ENCODE data around the gene TBC1D25. TPM values are rescaled to one million over a fixed set of nuclear protein-coding genes. Genes with fewer than 3 reads are reported as not detected.

Gene TBC1D25
- total RNA-seq, 2 donors from 2014 or later: 5.4 to 5.9 TPM

GRCh38 chrX:48504261-48504660 lies 35.3 kb upstream of the TBC1D25 start:
- WGBS, 2 donors: 54 to 69% methylated on average over 5 to 6 of the region's 7 CpGs
- ATAC-seq (no peak), DNase-seq (no peak)
- Histone ChIP-seq H3K4me1 (peaks cover 7% of the 10 kb centered on the region), H3K27me3 (no peaks in the 10 kb centered on the region), H3K36me3 (replicated peaks in 1 of 2; ENCODE audit: insufficient read depth in 1 of 2, low read depth in 2 of 2) (no peaks in the 10 kb centered on the region), H3K4me3 (no peak overlapping the region), H3K27ac (no peak overlapping the region), H3K9me3 (no peaks in the 10 kb centered on the region)
- TF ChIP-seq POLR2A (IDR thresholded peaks at IDR 0.05) (no peak), CTCF (IDR thresholded peaks at IDR 0.05) (no peak)
- intact Hi-C loops (cut with DNase I): no loop called here

GRCh38 chrX:48505481-48505880 lies 34.0 kb upstream of the TBC1D25 start:
- intact Hi-C loops (cut with DNase I): no loop called here
- 43 to 56% methylated on average over 5 of the region's 5 CpGs for WGBS, 2 donors
- Histone ChIP-seq H3K4me3 (no peak overlapping the region), H3K9me3 (no peaks in the 10 kb centered on the region), H3K36me3 (replicated peaks in 1 of 2; ENCODE audit: insufficient read depth in 1 of 2, low read depth in 2 of 2) (no peaks in the 10 kb centered on the region), H3K27ac (peak overlapping the region in 1 of 4 donors; percentile 21), H3K27me3 (no peaks in the 10 kb centered on the region), H3K4me1 (peaks cover 12% of the 10 kb centered on the region)
- DNase-seq: peak in 1 of 4 donors; percentile 20
- TF ChIP-seq POLR2A (IDR thresholded peaks at IDR 0.05) (no peak), CTCF (IDR thresholded peaks at IDR 0.05) (no peak)
- no peak for ATAC-seq

DNA sequence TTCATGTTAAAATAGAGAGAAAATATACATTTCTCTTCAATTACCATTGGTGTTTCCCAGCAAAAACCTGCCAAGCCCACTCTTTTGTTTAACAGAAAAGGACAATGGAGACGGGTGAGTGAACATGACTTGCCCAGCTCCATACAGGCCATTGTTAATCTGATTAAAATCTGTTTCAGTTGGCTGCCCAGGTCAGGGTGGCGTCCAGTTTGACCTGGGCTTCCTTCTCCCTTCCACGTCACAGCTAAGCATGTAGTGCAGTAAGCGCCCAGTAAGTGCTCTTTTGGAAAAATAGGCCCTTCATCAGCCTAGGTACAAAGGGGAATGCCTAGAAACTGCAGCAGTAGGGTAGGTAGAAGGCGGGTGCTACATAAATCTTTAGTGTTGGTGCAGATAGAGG lies 32.3 kb upstream of the TBC1D25 start:
- H3K36me3 ChIP-seq (replicated peaks in 1 of 2; ENCODE audit: insufficient read depth in 1 of 2, low read depth in 2 of 2): no peaks in the 10 kb centered on the region
- ATAC-seq (no peak), DNase-seq (no peak)
- H3K9me3 ChIP-seq: no peaks in the 10 kb centered on the region
- no peak for TF ChIP-seq CTCF (IDR thresholded peaks at IDR 0.05)
- no peak for TF ChIP-seq POLR2A (IDR thresholded peaks at IDR 0.05)
- H3K4me1 ChIP-seq: peaks cover 12% of the 10 kb centered on the region
- no peak overlapping the region for H3K4me3 ChIP-seq
- intact Hi-C loops (cut with DNase I): no loop called here
- 83 to 88% methylated on average over 5 of the region's 5 CpGs for WGBS, 2 donors
- no peak overlapping the region for H3K27ac ChIP-seq
- no peaks in the 10 kb centered on the region for H3K27me3 ChIP-seq

DNA sequence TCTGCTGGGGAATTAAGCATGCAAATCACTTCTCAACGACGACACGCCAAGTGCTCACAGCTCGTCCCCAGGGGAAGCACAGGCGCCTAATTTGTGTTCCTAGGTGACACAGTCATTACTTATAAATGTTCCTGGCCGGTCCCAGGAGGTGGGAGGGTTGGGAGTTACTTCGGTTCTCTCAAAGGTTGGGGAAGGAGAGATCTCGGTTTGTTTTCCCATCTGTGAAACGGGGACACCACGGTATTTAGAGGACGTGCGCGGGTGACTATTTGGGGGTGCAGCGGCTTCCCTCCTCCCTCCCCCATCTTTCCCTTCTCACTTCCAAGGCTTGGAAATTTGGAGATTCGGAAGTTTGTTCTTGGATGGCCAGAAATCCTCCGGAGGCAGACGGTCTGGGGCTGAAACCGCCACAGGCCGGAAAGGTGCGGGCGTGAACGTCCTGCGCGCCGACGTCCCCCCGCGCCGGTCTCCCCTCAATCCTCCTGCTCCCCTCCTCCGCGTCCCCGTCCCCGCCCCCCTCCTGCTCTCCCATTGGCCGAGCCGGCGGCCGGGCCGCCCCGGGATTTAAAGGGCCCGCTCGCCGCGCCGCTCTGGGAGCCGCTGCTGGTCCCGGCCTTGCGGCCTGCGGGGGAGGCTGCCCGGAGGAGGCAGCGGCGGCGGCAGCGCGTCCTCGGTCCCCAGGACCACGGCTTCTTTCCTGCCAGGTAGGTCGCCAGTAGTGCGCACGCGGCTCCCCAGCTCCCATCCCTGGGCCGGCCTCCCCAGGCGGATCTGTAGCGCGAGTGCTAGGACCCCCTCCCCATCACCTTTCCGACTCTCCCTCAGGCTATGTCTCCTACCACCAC lies 30.9 kb upstream of the TBC1D25 start, which contains the start of gene PORCN:
Gene PORCN, plus strand, starts transcription at position 593 of the 845 bp plus-strand sequence. CDS start 829 bp downstream, outside the sequence.
- H3K4me1 ChIP-seq: peaks cover 12% of the 10 kb centered on the region
- H3K27me3 ChIP-seq: no peaks in the 10 kb centered on the region
- no peaks in the 10 kb centered on the region for H3K9me3 ChIP-seq
- 0% methylated on average over 3 to 31 of the region's 65 CpGs for WGBS, 2 donors
- H3K4me3 ChIP-seq: peak within 1 kb of the TSS; percentile 28 to 56
- TF ChIP-seq CTCF (IDR thresholded peaks at IDR 0.05): no peak
- TF ChIP-seq POLR2A (IDR thresholded peaks at IDR 0.05): peak; percentile 26 to 72 (median 64)
- peak within 1 kb of the TSS in 3 of 4 donors; percentile 51 to 71 (median 70) for H3K27ac ChIP-seq
- H3K36me3 ChIP-seq (replicated peaks in 1 of 2; ENCODE audit: insufficient read depth in 1 of 2, low read depth in 2 of 2): no peaks in the 10 kb centered on the region
- intact Hi-C loops (cut with DNase I): no loop called here
- peak; percentile 95 for ATAC-seq
- peak; percentile 76 to 82 (median 80) for DNase-seq
